Stimulated activated CD8-positive, alpha-beta memory T cell treated with anti-CD3 and anti-CD28 coated beads, Interleukin-15, amount 100 ng/mL, for 1 hour (primary cell): ENCODE results near the gene LRCOL1.

ENCODE experiments used
- DNase-seq: peaks from one replicate; pipeline ENCODE4 v3.0.0-alpha.2; 2020; ENCODE audit warnings: low read depth

LRCOL1 gene

DNA sequence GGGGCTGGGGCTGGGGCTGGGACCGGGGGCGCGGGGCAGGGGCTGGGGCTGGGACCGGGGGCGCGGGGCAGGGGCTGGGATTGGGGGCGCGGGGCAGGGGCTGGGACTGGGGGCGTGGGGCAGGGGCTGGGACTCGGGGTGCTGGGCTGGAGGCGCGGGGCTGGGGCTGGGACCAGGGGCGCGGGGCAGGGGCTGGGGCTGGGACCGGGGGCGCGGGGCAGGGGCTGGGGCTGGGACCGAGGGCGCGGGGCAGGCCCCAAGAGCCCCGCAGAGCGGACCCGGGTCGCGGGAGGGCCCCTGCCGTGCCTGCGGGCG, 8.6 kb upstream of the LRCOL1 start:
- DNase-seq = no peak

GRCh38 chr12:132618683-132619043, 8.3 kb upstream of the LRCOL1 start, which contains the start of gene P2RX2:
P2RX2 (plus strand) TSS chr12:132618776; CDS start chr12:132618817, 41 bp downstream.
- DNase-seq = no peak

DNA sequence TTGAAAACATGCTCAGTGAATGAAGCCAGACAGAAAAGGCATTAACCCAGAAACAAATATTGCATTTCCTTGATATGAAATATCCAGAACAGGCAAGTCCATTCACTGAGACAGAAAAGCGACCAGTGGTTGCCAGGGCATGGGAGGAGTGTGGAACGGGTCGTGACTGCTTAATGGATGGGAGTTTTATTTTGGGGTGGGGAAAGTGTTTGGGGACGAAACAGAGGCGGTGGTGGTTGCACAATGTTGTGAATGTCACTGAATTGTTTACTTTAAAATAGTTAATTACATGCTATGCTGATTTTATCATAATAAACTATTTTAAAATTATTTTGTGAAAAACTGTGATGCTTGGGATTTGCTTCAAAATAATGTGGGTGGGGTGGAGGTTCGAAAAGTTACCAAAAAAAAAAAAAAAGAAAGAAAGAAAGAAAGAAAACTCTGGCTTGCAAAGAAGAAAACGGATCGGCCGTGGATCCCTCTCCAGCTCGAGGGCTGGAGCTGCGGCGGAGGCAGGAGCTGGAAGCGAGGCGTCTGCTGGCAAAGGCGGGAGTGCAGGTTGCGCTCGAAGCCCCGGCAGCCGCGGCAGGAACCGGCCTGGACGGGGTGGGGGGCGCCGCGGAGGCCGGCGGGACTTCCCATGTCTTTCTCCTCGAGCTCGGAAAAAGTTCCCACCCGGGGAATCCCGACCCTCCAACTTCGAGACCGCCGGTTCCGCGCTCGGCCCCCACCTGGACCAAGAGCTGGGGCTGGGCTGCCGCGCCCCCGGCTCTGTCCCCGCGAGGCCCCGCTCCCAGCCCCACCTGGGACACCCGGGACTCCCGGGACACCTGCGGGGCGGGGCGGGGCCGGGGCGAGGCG, 7.7 kb upstream of the LRCOL1 start:
- DNase-seq = no peak

DNA sequence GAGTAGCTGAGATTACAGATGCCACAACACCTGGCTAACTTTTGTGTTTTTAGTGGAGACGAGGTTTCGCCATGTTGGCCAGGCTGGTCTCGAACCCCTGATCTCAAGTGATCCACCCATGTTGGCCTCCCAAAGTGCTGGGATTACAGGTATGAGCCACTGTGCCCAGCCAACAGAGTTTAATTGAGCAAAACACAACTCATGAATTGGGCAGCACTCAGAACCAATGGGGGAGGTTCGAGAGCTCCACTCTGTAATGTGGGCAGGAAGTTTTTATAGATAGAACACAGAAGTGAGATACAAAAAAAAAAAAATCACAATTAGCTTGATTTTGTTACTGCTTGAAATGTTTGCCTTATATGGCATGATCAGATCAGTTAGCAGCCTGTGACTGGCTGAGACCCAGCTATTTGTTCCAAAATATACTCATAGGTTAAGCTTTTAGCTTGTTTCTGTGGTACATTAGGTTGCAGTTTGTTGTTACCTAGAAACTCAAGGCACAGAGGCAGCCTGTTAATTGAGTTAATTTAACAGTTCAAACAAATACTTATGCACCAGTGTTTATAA, 6.8 kb upstream of the LRCOL1 start:
- no peak for DNase-seq

GRCh38 chr12:132615579-132616038, 5.2 kb upstream of the LRCOL1 start:
- DNase-seq = no peak

- DNase-seq = peak; percentile 69
These were observed 4.6 kb upstream of the LRCOL1 start for GRCh38 chr12:132614861-132615578.

GRCh38 chr12:132614029-132614428, 3.6 kb upstream of the LRCOL1 start:
- no peak for DNase-seq

DNA sequence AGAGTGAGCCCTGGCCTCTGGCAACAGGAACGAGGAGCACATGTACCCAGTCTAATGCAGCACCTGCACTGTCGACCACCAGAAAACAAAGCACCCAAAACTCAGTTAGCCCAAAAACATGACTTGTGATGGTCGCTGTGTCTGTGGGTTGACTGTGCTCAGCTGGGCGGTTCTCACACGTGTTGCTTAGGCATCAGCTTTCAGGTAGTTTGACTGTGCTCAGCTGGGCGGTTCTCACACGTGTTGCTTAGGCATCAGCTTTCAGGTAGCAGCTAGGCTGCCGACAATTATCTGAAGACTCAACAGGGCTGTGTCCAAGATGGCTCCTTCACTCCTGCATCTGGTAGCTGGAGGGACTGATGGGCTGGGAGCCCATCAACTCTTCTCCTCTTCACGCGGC, 1.2 kb upstream of the LRCOL1 start:
- DNase-seq = no peak

DNA sequence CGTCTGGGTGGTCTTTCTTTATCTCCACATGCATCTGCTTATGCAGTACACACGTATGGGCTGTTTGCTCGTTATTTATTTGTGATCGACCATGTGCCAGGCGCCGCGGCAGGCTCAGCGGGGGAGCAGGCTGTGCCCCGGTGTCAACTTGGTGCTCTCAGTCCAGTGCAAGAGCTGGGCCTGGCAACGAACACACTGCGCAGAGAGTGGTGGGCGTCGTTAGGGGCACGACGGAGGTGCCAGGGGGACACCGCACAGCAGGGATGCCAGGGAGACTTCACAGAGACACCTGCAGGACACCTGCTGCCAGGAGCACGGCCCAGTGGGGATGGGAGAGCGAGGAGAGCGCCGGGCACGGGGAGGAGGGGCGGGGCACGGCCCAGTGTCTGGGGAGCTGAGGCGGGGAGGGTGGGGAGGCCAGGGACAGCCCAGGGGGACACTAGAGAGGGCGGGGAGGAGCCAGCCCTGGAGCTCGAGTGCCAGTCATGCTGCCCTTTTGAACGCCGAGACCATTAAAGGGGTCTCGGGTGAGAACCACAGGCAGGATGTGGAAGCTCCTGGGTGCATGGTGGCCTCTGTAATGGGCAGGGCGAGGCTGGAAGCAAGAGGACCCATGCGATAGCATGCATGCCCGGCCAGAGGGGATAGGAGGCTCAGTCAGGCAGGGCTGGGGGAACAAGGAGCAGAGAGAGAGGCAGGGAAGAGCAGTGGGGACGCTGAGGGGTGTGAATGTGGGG, 652 bp upstream of the LRCOL1 start:
- no peak for DNase-seq

DNA sequence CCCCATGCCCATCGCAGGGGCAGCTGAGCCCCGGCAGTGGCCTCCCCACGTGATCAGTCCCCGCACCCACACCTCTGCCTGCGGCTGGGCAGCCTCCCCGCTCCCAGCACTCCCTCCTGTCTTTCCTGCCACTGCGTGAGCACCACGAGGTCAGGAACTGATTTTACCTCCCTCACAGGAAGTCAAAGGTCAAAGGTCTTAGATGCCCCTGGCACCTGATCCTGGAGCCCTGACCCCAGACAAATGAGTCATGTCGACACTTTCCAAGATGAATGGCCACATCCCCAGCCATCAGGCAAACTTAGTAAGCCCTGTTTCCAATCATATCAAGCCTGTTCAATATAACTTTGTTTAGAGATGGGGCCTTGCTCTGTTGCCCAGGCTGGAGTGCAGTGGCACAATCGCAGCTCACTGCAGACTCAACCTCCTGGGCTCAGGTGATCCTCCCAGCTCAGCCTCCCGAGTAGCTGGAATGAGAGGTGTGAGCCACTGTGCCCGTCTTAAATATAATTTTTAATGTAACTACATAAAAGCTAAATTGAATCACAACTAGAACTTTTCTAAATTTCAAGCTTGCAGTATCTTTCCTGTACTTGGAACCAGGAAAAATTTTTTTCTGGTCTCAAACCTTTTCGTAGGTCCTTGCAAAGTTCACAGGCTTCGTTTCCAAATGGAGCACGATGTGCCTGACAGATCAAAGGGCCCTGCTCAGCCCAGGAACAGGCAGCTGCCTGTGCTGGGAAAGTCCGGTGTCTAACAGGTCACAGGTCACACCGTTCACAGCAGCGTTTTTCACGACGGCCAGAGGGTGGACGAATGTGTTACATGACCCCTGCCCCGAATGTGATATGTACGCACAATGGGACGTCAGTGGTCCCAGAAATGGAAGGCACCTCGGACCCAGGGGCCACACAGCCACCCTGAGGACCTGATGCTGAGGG, 1.9 kb downstream of the LRCOL1 start:
- DNase-seq = no peak

DNA sequence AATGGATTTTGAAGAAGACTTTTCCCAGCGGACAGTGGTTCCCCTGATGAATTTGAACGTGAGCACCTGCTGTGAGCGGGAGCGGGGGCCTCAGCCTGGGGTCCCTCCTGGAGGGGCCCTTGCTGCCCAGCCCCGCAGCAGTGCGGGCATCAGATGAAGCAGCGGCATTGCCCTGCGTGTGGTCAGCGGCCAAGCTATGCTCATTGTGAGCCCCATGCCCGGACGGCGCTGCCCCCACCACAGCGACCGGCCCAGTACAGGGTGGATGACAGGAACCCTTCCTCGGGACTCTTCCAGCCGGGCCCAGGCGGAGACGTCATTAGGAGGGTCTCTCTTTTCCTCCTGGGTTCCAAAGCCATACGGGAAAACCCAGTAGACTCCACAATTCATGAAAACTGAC, 3.5 kb downstream of the LRCOL1 start:
- DNase-seq = no peak

DNA sequence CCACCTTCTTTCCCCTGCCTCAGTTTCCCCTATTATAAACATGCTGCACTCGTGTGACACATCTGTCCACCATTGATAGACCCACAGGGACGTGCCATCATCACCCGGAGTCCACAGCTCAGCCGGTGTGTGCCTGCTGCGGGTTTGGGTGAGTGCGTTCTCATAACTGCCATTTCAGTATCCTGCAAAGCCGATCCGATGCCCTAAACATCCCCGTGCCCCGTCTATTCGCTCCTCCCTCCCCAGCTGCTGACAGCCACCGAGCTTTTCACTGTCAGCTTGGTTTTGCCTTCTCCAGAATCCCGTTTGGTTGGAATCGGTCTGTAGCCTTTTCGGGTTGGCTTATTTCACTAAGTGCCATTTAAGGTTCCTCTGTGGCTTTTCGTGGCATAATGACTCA, 3.9 kb downstream of the LRCOL1 start:
- no peak for DNase-seq

GRCh38 chr12:132605892-132606291, 4.5 kb downstream of the LRCOL1 start:
- DNase-seq = no peak

GRCh38 chr12:132604668-132605441, 5.5 kb downstream of the LRCOL1 start:
- no peak for DNase-seq

DNA sequence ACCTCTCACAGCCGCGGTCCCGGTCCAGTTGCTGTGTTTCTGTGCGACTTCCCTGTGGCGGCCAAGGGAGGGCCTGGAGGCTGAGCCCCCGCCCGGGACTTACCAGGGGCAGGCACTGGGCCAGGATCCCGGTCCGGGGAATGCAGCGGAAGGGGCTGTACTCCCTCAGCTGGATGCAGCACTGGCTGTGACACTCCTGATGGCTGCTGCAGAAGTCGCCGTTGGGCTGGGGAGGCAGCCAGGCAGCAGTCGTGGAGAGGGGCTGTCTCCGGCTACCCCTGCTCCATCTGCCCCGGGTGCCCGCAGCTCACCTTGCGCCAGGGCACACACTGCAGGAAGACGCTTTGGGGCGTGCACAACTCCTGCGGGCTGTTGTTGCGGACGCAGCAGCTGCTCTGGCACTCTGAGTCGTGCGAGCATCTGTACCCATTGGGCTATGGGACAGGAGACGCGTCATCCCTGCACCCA, 6.2 kb downstream of the LRCOL1 start:
- DNase-seq = no peak

- no peak for DNase-seq
These were observed 6.9 kb downstream of the LRCOL1 start for GRCh38 chr12:132603240-132604150.

DNA sequence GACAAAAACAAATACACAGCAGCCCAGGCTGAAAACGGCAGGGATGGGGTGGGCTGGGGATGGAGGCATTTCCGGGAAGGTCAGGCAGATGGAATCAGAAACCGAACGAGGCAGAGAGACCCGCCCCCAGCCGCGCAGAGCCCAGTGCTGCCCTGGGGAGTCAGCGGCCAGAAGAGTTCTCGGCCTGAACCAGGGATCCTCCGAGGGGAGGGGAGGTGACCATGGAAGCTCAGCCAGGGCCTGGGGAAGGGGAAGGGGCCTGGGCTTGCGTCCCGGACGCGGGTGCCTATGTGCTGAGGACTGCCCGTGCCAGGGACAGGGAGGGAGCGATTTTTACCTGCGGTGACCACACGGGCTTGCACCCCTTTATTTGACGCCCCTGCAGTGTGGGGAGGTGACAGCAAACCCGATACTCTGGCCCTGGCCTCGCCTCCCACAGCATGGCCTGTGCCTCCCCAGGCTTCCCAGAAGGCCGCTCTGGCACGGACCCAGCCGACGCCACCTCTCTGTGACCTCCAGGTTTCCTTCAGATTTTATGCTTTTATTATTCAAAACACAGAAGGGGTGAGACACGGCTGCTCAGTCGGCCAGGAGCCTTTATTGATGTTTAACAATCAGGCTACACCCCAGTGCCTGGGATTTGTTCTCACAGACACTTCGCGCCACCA, 7.7 kb downstream of the LRCOL1 start:
- no peak for DNase-seq

DNA sequence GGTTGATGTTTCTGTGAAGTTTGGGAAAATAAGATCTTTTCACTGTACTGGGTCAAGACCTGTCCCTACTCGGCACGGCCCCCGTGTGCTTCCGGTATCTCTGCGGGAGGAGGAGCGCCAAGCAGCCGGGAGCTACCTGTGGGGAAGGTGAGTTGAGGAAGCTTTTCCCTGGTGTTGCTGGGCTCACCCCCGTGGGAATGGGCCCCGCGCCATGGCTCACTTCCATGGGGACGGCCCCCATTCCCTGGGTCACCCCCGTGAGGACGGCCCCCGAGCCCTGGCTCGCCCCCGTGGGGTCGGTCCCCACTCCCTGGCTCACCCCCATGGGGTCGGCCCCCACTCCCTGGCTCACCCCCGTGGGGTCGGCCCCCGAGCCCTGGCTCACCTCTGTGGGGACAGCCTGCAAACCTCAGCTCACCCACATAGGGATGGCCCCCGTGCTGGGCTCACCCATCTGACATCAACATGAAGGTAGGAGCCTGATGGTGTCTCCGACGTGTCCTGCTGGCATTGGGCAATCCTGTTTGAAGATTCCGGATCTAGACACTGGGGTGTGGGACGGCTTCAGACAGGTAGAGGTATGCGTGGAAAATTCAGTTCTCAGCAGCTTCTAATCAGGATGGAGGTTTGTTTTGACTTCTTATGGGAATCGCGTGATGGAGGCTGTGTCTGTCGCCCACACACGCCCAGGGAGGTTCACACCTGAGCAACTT, 9.1 kb downstream of the LRCOL1 start:
- DNase-seq = no peak
